ENCODE results near the gene NARF. TPM values are rescaled to one million over a fixed set of nuclear protein-coding genes. Genes with fewer than 3 reads are reported as not detected.
"Not testable (repeated sequence)": the region's sequence is repeated elsewhere in the genome, so short reads cannot be mapped to it uniquely, and the experiment has no call there.

The NARF gene
- total RNA-seq, result 10 to 100 TPM; 49.9 to 51.3 TPM

GRCh38 chr17:82458179-82458884 is at the start of gene NARF:
TSS of gene NARF (plus strand) at chr17:82458741. CDS start at chr17:82458804, 63 bp downstream.
- Mint-ChIP-seq H3K4me1 (peaks cover 25% of the 10 kb centered on the region), H3K27me3 (no peaks in the 10 kb centered on the region), H3K9me3 (no peaks in the 10 kb centered on the region), H3K36me3 (peaks cover 12% of the 10 kb centered on the region), H3K4me3 (peak within 1 kb of the TSS; percentile 80), H3K27ac (peak within 1 kb of the TSS; percentile 93)
- peak; percentile 98 for DNase-seq

GRCh38 chr17:82408938-82409318 is 49.6 kb upstream of the NARF start:
- DNase-seq, result no peak
- Mint-ChIP-seq H3K27me3 (no peaks in the 10 kb centered on the region), H3K4me1 (peaks cover 6% of the 10 kb centered on the region), H3K4me3 (no peak overlapping the region), H3K36me3 (peaks cover 7% of the 10 kb centered on the region), H3K27ac (no peak overlapping the region), H3K9me3 (no peaks in the 10 kb centered on the region)

- H3K36me3 Mint-ChIP-seq, result peaks cover 12% of the 10 kb centered on the region
- H3K4me1 Mint-ChIP-seq, result peaks cover 13% of the 10 kb centered on the region
- H3K27ac Mint-ChIP-seq, result no peak overlapping the region
- no peak for DNase-seq
- no peaks in the 10 kb centered on the region for H3K27me3 Mint-ChIP-seq
- no peaks in the 10 kb centered on the region for H3K9me3 Mint-ChIP-seq
- no peak overlapping the region for H3K4me3 Mint-ChIP-seq
Observed at GRCh38 chr17:82410014-82410716, 48.4 kb upstream of the NARF start.

GRCh38 chr17:82411396-82412053 is 47.0 kb upstream of the NARF start:
- Mint-ChIP-seq H3K36me3 (peaks cover 9% of the 10 kb centered on the region), H3K4me1 (peaks cover 13% of the 10 kb centered on the region), H3K27me3 (no peaks in the 10 kb centered on the region), H3K27ac (no peak overlapping the region), H3K4me3 (no peak overlapping the region), H3K9me3 (no peaks in the 10 kb centered on the region)
- DNase-seq, result no peak

- peaks cover 13% of the 10 kb centered on the region for H3K4me1 Mint-ChIP-seq
- not testable (repeated sequence) for H3K27ac Mint-ChIP-seq
Observed at GRCh38 chr17:82412081-82412480, 46.5 kb upstream of the NARF start.

GRCh38 chr17:82412535-82413520 is 45.7 kb upstream of the NARF start:
- Mint-ChIP-seq H3K27ac (no peak overlapping the region), H3K4me3 (no peak overlapping the region), H3K9me3 (no peaks in the 10 kb centered on the region), H3K4me1 (peaks cover 9% of the 10 kb centered on the region), H3K27me3 (no peaks in the 10 kb centered on the region), H3K36me3 (peaks cover 5% of the 10 kb centered on the region)
- no peak for DNase-seq

More at GRCh38 chr17:82412081-82412480, 46.5 kb upstream of the NARF start:
- not testable (repeated sequence) for DNase-seq, H3K4me3 Mint-ChIP-seq, H3K36me3 Mint-ChIP-seq, H3K9me3 Mint-ChIP-seq, H3K27me3 Mint-ChIP-seq

GRCh38 chr17:82414548-82415281 is 43.8 kb upstream of the NARF start:
- no peaks in the 10 kb centered on the region for H3K27me3 Mint-ChIP-seq
- H3K27ac Mint-ChIP-seq, result peak overlapping the region; percentile 23
- peaks cover 17% of the 10 kb centered on the region for H3K4me1 Mint-ChIP-seq
- H3K4me3 Mint-ChIP-seq, result peak overlapping the region; percentile 18
- peak; percentile 75 for DNase-seq
- H3K9me3 Mint-ChIP-seq, result no peaks in the 10 kb centered on the region
- peaks cover 5% of the 10 kb centered on the region for H3K36me3 Mint-ChIP-seq

GRCh38 chr17:82415336-82415735 is 43.2 kb upstream of the NARF start:
- Mint-ChIP-seq H3K9me3 (no peaks in the 10 kb centered on the region), H3K27ac (no peak overlapping the region), H3K4me3 (no peak overlapping the region), H3K27me3 (no peaks in the 10 kb centered on the region), H3K4me1 (peaks cover 23% of the 10 kb centered on the region), H3K36me3 (peaks cover 10% of the 10 kb centered on the region)
- DNase-seq, result no peak

- H3K9me3 Mint-ChIP-seq, result no peaks in the 10 kb centered on the region
- no peak for DNase-seq
- peaks cover 10% of the 10 kb centered on the region for H3K36me3 Mint-ChIP-seq
- peaks cover 23% of the 10 kb centered on the region for H3K4me1 Mint-ChIP-seq
- no peaks in the 10 kb centered on the region for H3K27me3 Mint-ChIP-seq
- no peak overlapping the region for H3K27ac Mint-ChIP-seq
- H3K4me3 Mint-ChIP-seq, result no peak overlapping the region
Observed at GRCh38 chr17:82415786-82416185, 42.8 kb upstream of the NARF start.

GRCh38 chr17:82416264-82416663 is 42.3 kb upstream of the NARF start:
- H3K4me3 Mint-ChIP-seq, result no peak overlapping the region
- DNase-seq, result no peak

GRCh38 chr17:82416771-82417170 is 41.8 kb upstream of the NARF start:
- Mint-ChIP-seq H3K36me3 (peaks cover 10% of the 10 kb centered on the region), H3K4me1 (peaks cover 23% of the 10 kb centered on the region), H3K27ac (no peak overlapping the region), H3K9me3 (no peaks in the 10 kb centered on the region), H3K27me3 (no peaks in the 10 kb centered on the region), H3K4me3 (no peak overlapping the region)
- DNase-seq, result no peak

More at GRCh38 chr17:82416264-82416663, 42.3 kb upstream of the NARF start:
- no peaks in the 10 kb centered on the region for H3K9me3 Mint-ChIP-seq
- no peak overlapping the region for H3K27ac Mint-ChIP-seq
- no peaks in the 10 kb centered on the region for H3K27me3 Mint-ChIP-seq
- H3K4me1 Mint-ChIP-seq, result peaks cover 23% of the 10 kb centered on the region
- peaks cover 10% of the 10 kb centered on the region for H3K36me3 Mint-ChIP-seq

GRCh38 chr17:82418001-82418986 is 40.2 kb upstream of the NARF start, which contains the start of the genes HEXD and OGFOD3:
TSS of gene HEXD (plus strand) at chr17:82418347. CDS start at chr17:82419800, 1,453 bp downstream.
TSS of gene OGFOD3 (minus strand) at chr17:82418586. CDS start at chr17:82418485, 101 bp downstream.
- Mint-ChIP-seq H3K4me3 (peak within 1 kb of the TSS; percentile 76), H3K27ac (peak within 1 kb of the TSS; percentile 74), H3K9me3 (no peaks in the 10 kb centered on the region), H3K4me1 (peaks cover 23% of the 10 kb centered on the region), H3K27me3 (no peaks in the 10 kb centered on the region), H3K36me3 (peaks cover 21% of the 10 kb centered on the region)
- peak; percentile 94 for DNase-seq

GRCh38 chr17:82419540-82419939 is 39.0 kb upstream of the NARF start:
- H3K27ac Mint-ChIP-seq, result peak overlapping the region; percentile 74
- no peak for DNase-seq
- no peaks in the 10 kb centered on the region for H3K9me3 Mint-ChIP-seq
- peak overlapping the region; percentile 76 for H3K4me3 Mint-ChIP-seq
- peaks cover 21% of the 10 kb centered on the region for H3K4me1 Mint-ChIP-seq
- H3K36me3 Mint-ChIP-seq, result peaks cover 19% of the 10 kb centered on the region
- no peaks in the 10 kb centered on the region for H3K27me3 Mint-ChIP-seq
